Measurements from ENCODE around the gene LILRB4.
"Not testable (repeated sequence)": the region's sequence is repeated elsewhere in the genome, so short reads cannot be mapped to it uniquely, and the experiment has no call there.

LILRB4 gene

GRCh38 chr19:54696117-54696548 lies 33.3 kb downstream of the LILRB4 start (continued):
- TF ChIP-seq ZFP3 (tag by site-specific recombination; IDR thresholded peaks at IDR 0.05; ENCODE audit: low read depth): no peak
- no peak for TF ChIP-seq RBAK (tag by site-specific recombination; IDR thresholded peaks at IDR 0.05)
- TF ChIP-seq FEZF1 (tag by site-specific recombination; IDR thresholded peaks at IDR 0.05): no peak
- no peak for TF ChIP-seq ZNF223 (tag by site-specific recombination; IDR thresholded peaks at IDR 0.05)
- no peak for TF ChIP-seq PBX3 (CRISPR knock-in tag; IDR thresholded peaks at IDR 0.05)

- H3K4me3 ChIP-seq (ENCODE audit: low read depth, low read length): no peak overlapping the region
- TF ChIP-seq ZNF580 (tag by site-specific recombination; IDR thresholded peaks at IDR 0.05) (no peak), ZBTB20 (tag by site-specific recombination; IDR thresholded peaks at IDR 0.05) (no peak), PRDM10 (tag by site-specific recombination; IDR thresholded peaks at IDR 0.05) (no peak), BCL6B (tag by site-specific recombination; IDR thresholded peaks at IDR 0.05) (no peak), KLF9 (tag by site-specific recombination; IDR thresholded peaks at IDR 0.05; ENCODE audit: low read depth) (no peak), ZNF747 (tag by site-specific recombination; IDR thresholded peaks at IDR 0.05) (no peak), GLIS1 (tag by site-specific recombination; IDR thresholded peaks at IDR 0.05) (no peak), YY1 (tag by site-specific recombination; IDR thresholded peaks at IDR 0.05) (no peak), ZNF529 (tag by site-specific recombination; IDR thresholded peaks at IDR 0.05; ENCODE audit: insufficient replicate concordance) (no peak), ATF2 (tag by site-specific recombination; IDR thresholded peaks at IDR 0.05; ENCODE audit: low read depth) (no peak), ZNF26 (tag by site-specific recombination; IDR thresholded peaks at IDR 0.05) (no peak), ZNF202 (tag by site-specific recombination; IDR thresholded peaks at IDR 0.05; ENCODE audit: borderline replicate concordance) (no peak), ZNF426 (tag by site-specific recombination; IDR thresholded peaks at IDR 0.05) (no peak)
- no peaks in the 10 kb centered on the region for H3K9me3 ChIP-seq (ENCODE audit: control insufficient read depth, insufficient read depth, low read depth, low read length)
- H3K27ac ChIP-seq (ENCODE audit: extremely low read depth, low read depth, low read length): no peak overlapping the region
- no peaks in the 10 kb centered on the region for H3K36me3 ChIP-seq (ENCODE audit: control insufficient read depth in 2 of 2, insufficient read depth in 1 of 2, low read length in 2 of 2)
- no peaks in the 10 kb centered on the region for H3K4me1 ChIP-seq (ENCODE audit: control insufficient read depth, insufficient read depth, low read length)
- CTCF ChIA-PET: interaction anchor here (1.0 kb wide), 1 partner anchor 23 kb away, joined by 6 read pairs; no protein-coding TSS in a partner anchor
- POLR2A ChIA-PET: no interaction called here
These were observed 34.0 kb downstream of the LILRB4 start for GRCh38 chr19:54696766-54697165.

- H3K4me3 ChIP-seq (ENCODE audit: low read depth, low read length); H3K9me3 ChIP-seq (ENCODE audit: control insufficient read depth, insufficient read depth, low read depth, low read length); H3K36me3 ChIP-seq (ENCODE audit: control insufficient read depth in 2 of 2, insufficient read depth in 1 of 2, low read length in 2 of 2); H3K27ac ChIP-seq (ENCODE audit: extremely low read depth, low read depth, low read length); CTCF ChIA-PET; H3K4me1 ChIP-seq (ENCODE audit: control insufficient read depth, insufficient read depth, low read length): not testable (repeated sequence)
- POLR2A ChIA-PET: interaction anchor here (0.6 kb wide), 1 partner anchor 365 kb away, joined by 7 read pairs; the partner anchor contains the start of gene RDH13
These were observed 34.9 kb downstream of the LILRB4 start for GRCh38 chr19:54697716-54698115.

All from HEK293 (cell line).